Pancreas (tissue), 10 donors: Measurements from ENCODE around the gene CACNA1F. TPM values are rescaled to one million over a fixed set of nuclear protein-coding genes. Genes with fewer than 3 reads are reported as not detected.
A peak's percentile ranks its signal among the peaks of the same experiment; 100 is the strongest.

ENCODE experiments used
- ATAC-seq, 4 donors: fragments of 200-7000 bp; cut with Tn5 transposase; one replicate each; pipeline versions ENCODE4 v1.8.0 to v1.9.1; 2020; ENCODE audit warnings: mild to moderate bottlenecking in 4 of 4, moderate library complexity in 4 of 4
- DNase-seq, 6 donors: peaks; one replicate each; pipeline ENCODE4 v3.0.0-alpha.2; 2020
- FAIRE-seq: peaks from 2 replicates; lab custom pipeline; 2012; peaks lifted over from hg19 to GRCh38; lab: Jason Lieb, UNC
- H3K27ac ChIP-seq, 4 donors: fragments of 200-600 bp; sonication (generic); 1 replicate in 3 of 4; 2 replicates in 1 of 4; pipeline versions ENCODE4 v1.5.0 to v1.8.0; 2020
- H3K27me3 ChIP-seq, 4 donors: fragments of 200-600 bp; one replicate each; pipeline ENCODE4 v1.8.0; 2021
- H3K36me3 ChIP-seq, 3 donors: fragments of 200-600 bp; sonication (generic) in 1 of 3; one replicate each; pipeline versions ENCODE4 v1.5.0 to v1.8.0; 2020 to 2021
- H3K4me1 ChIP-seq, 3 donors: fragments of 200-600 bp; one replicate each; pipeline ENCODE4 v1.8.0; 2021
- H3K4me3 ChIP-seq, 4 donors: fragments of 200-600 bp; sonication (generic) in 2 of 4; one replicate each; pipeline versions ENCODE4 v1.5.0 to v1.8.0; 2020 to 2021
- H3K9me3 ChIP-seq, 4 donors: fragments of 200-600 bp; one replicate each; pipeline ENCODE4 v1.8.0; 2021
- WGBS, 2 donors: extraction: QIAGEN DNeasy Blood & Tissue Kit; methylation state at CpG; one replicate each; pipeline ENCODE4 v1.1.7; 2013; 5-methylcytosine and 5-hydroxymethylcytosine counted together
- intact Hi-C, 3 donors: fragments of 100-400 bp; cut with DNase I; formaldehyde crosslinking; loops; one replicate each; pipeline versions ENCODE4 v1.11.1 to v1.14.2; 2022
- polyA plus RNA-seq, 2 donors: library from polyadenylated mRNA; stranded (reverse); fragments of 200-250 nt; gene quantifications; one replicate each; pipeline ENCODE4 v1.2.3, GENCODE V29; 2013
- total RNA-seq, 6 donors: library from RNA; stranded (reverse); fragmentation: NEBNext Ultra II Directional in 4 of 6; extraction: Animal tissue kit (Norgen Biotek cat#: 25700) in 4 of 6; gene quantifications; one replicate each; pipeline versions ENCODE4 v1.2.1 to v1.2.4, GENCODE V29; 2021 to 2023
- TF ChIP-seq, protein P1 (sequence below), 4 donors: fragments of 200-600 bp; sonication (generic) in 3 of 4; IDR thresholded peaks; one replicate each; pipeline versions ENCODE4 v1.5.0 to v1.8.0; 2021; ENCODE audit warnings: antibody characterized with exemption in 4 of 4
- donor health status: healthy with polysubstance abuse.
- donor health status: DM: no; HTN: no; CAD: no; lungs with moderate emphysema.
- donor health status: DM: no; HTN: no; CAD: no.
- donor health status: control.
- donor health status: control.
- donor health status: Bipolar disorder and iron deficiency.
- donor health status: DM: yes; HTN: yes; CAD: no.
- donor health status: DM: no; HTN: no; CAD: no.
- donor health status: DM: no; HTN: no; CAD: no.
- donor health status: DM: yes; HTN: yes; CAD: no.

The CACNA1F gene
- total and polyA plus RNA-seq, 8 donors = 0.03 to 0.87 (median 0.19) TPM

DNA sequence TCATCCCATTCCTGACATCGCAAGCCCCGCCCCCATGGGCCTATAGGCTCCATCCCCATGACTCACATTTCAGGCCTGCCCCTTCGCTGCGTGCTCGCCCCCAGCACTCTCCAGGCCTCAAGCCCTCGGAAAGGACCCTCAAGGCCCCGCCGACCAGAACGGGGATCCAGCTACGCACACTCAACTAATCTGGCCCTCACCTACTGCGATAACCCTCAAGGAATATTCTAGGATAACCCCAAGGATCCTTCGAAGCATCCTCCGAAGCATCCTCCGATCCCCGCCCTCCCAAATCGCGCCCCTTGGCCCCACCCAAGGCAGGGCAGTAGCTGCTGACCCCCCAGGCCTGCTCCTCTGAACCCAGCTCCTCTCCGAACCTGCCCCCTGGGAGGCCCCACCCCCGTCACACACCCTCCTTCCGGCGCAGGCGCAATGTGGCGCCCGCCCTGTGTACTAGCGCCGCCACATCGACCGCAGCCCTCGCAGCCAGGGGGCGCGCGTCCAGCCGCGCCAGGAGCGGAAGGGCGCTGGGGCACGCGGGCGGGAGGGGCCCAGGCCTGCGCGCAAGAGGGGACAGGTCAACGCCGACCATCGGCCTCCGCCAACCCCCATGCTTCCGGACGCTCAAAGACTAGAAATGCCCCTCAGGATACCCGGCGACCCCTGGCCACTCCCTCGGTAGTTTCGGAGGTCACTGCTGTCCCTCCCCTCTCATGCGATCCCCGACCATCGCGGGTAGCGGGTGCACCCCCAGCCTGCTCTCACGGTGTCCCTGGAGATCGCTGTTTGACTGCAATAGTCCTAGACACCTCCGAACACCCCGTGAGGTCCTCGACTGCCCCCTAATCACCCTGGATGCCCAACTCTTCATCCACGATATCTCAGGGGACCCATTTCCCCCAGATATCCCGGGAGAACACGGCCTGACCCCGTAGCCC, 77.0 kb downstream of the CACNA1F start:
- Histone ChIP-seq H3K36me3 (no peaks in the 10 kb centered on the region), H3K4me3 (peak overlapping the region in 3 of 4 donors; percentile 18 to 41 (median 37)), H3K27ac (peak overlapping the region; percentile 60 to 96 (median 80)), H3K27me3 (no peaks in the 10 kb centered on the region), H3K9me3 (no peaks in the 10 kb centered on the region), H3K4me1 (no peaks in the 10 kb centered on the region)
- FAIRE-seq (no peak), ATAC-seq (peak; percentile 93 to 96 (median 96)), DNase-seq (peak; percentile 84 to 94 (median 89))
- TF ChIP-seq, protein P1, sequence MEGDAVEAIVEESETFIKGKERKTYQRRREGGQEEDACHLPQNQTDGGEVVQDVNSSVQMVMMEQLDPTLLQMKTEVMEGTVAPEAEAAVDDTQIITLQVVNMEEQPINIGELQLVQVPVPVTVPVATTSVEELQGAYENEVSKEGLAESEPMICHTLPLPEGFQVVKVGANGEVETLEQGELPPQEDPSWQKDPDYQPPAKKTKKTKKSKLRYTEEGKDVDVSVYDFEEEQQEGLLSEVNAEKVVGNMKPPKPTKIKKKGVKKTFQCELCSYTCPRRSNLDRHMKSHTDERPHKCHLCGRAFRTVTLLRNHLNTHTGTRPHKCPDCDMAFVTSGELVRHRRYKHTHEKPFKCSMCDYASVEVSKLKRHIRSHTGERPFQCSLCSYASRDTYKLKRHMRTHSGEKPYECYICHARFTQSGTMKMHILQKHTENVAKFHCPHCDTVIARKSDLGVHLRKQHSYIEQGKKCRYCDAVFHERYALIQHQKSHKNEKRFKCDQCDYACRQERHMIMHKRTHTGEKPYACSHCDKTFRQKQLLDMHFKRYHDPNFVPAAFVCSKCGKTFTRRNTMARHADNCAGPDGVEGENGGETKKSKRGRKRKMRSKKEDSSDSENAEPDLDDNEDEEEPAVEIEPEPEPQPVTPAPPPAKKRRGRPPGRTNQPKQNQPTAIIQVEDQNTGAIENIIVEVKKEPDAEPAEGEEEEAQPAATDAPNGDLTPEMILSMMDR (IDR thresholded peaks at IDR 0.05) = peak; percentile 25 to 61 (median 48)
- 2 to 37% methylated on average over 54 to 65 of the region's 65 CpGs for WGBS, 2 donors
- intact Hi-C loops = no loop called here

GRCh38 chrX:49155243-49155899, 77.8 kb downstream of the CACNA1F start:
- intact Hi-C loops = no loop called here
- peak; percentile 39 for FAIRE-seq

More at GRCh38 chrX:49155243-49155899, 77.8 kb downstream of the CACNA1F start:
- Histone ChIP-seq H3K4me1 (no peaks in the 10 kb centered on the region), H3K27ac (peak overlapping the region; percentile 60 to 96 (median 80)), H3K4me3 (peak overlapping the region in 3 of 4 donors; percentile 18 to 41 (median 37)), H3K9me3 (no peaks in the 10 kb centered on the region), H3K36me3 (no peaks in the 10 kb centered on the region), H3K27me3 (no peaks in the 10 kb centered on the region)
- DNase-seq (peak in 2 of 6 donors; percentile 29 to 61), ATAC-seq (peak; percentile 21 to 59 (median 42))
- TF ChIP-seq, protein P1 (IDR thresholded peaks at IDR 0.05) = no peak
- WGBS, 2 donors = 7 to 41% methylated on average over 18 of the region's 18 CpGs

Other genes starting within 250 kb of the CACNA1F start
- gene GRIPAP1, start 231.1 kb downstream of the CACNA1F start, total RNA-seq = 10 to 100 TPM; 12.5 to 26.0 (median 17.2) TPM
- 10 to 100 TPM; 32.2 to 32.7 TPM for gene GRIPAP1, start 231.1 kb downstream of the CACNA1F start, polyA plus RNA-seq
- 10 to 100 TPM in 3 of 6 donors, 1 to 10 TPM in 3; 8.5 to 18.8 (median 11.0) TPM for gene TFE3, start 190.0 kb downstream of the CACNA1F start, total RNA-seq
- gene TFE3, start 190.0 kb downstream of the CACNA1F start, polyA plus RNA-seq = 10 to 100 TPM; 20.1 to 20.6 TPM
- gene CCDC120, start 174.3 kb downstream of the CACNA1F start, total RNA-seq = 10 to 100 TPM in 1 of 6 donors, 1 to 10 TPM in 5; 4.5 to 10.6 (median 6.8) TPM
- 1 to 10 TPM; 7.3 to 8.2 TPM for gene CCDC120, start 174.3 kb downstream of the CACNA1F start, polyA plus RNA-seq
- 1 to 10 TPM; 1.3 to 8.8 (median 3.9) TPM for gene PRAF2, start 159.3 kb downstream of the CACNA1F start, total RNA-seq
- gene PRAF2, start 159.3 kb downstream of the CACNA1F start, polyA plus RNA-seq = 10 to 100 TPM; 11.3 to 15.8 TPM
- gene WDR45, start 153.5 kb downstream of the CACNA1F start, total RNA-seq = 10 to 100 TPM; 34.9 to 48.5 (median 45.6) TPM
- gene WDR45, start 153.5 kb downstream of the CACNA1F start, polyA plus RNA-seq = 100 to 1,000 TPM in 1 of 2 donors, 10 to 100 TPM in 1; 98.1 to 121 TPM
- 10 to 100 TPM in 1 of 6 donors, 1 to 10 TPM in 5; 5.4 to 11.5 (median 7.7) TPM for gene GPKOW, start 109.6 kb downstream of the CACNA1F start, total RNA-seq
- gene GPKOW, start 109.6 kb downstream of the CACNA1F start, polyA plus RNA-seq = 10 to 100 TPM in 1 of 2 donors, 1 to 10 TPM in 1; 5.1 to 10.5 TPM
- 10 to 100 TPM in 1 of 6 donors, 1 to 10 TPM in 5; 6.8 to 12.7 (median 8.3) TPM for gene MAGIX, start 70.6 kb downstream of the CACNA1F start, total RNA-seq
- 10 to 100 TPM; 12.8 to 25.7 TPM for gene MAGIX, start 70.6 kb downstream of the CACNA1F start, polyA plus RNA-seq
- gene PLP2, start 61.4 kb downstream of the CACNA1F start, total RNA-seq = 100 to 1,000 TPM in 4 of 6 donors, 10 to 100 TPM in 2; 36.0 to 125 (median 114) TPM
- 100 to 1,000 TPM; 119 to 126 TPM for gene PLP2, start 61.4 kb downstream of the CACNA1F start, polyA plus RNA-seq
- gene PRICKLE3, start 47.0 kb downstream of the CACNA1F start, total RNA-seq = 1 to 10 TPM; 4.2 to 7.0 (median 5.6) TPM
- 1 to 10 TPM; 4.3 to 6.7 TPM for gene PRICKLE3, start 47.0 kb downstream of the CACNA1F start, polyA plus RNA-seq
- gene SYP, start 33.1 kb downstream of the CACNA1F start, total RNA-seq = 1 to 10 TPM; 2.0 to 9.8 (median 4.2) TPM
- gene SYP, start 33.1 kb downstream of the CACNA1F start, polyA plus RNA-seq = 10 to 100 TPM; 13.4 to 41.7 TPM
- 10 to 100 TPM in 1 of 6 donors, 1 to 10 TPM in 5; 6.2 to 11.4 (median 8.6) TPM for gene CCDC22, start 2.1 kb upstream of the CACNA1F start, total RNA-seq
- gene CCDC22, start 2.1 kb upstream of the CACNA1F start, polyA plus RNA-seq = 10 to 100 TPM in 1 of 2 donors, 1 to 10 TPM in 1; 9.3 to 13.8 TPM
- gene FOXP3, start 31.4 kb upstream of the CACNA1F start, total RNA-seq = under 1 TPM in 2 of 6 donors, not detected in 4; 0.04 to 0.12 TPM
- gene FOXP3, start 31.4 kb upstream of the CACNA1F start, polyA plus RNA-seq = under 1 TPM in 1 of 2 donors, not detected in 1; 0.16 TPM
- 1 to 10 TPM; 1.1 to 2.8 (median 1.6) TPM for gene PPP1R3F, start 36.5 kb upstream of the CACNA1F start, total RNA-seq
- gene PPP1R3F, start 36.5 kb upstream of the CACNA1F start, polyA plus RNA-seq = 1 to 10 TPM; 2.9 to 5.6 TPM
- not detected for gene GAGE10, start 70.3 kb upstream of the CACNA1F start, total RNA-seq
- not detected for gene GAGE10, start 70.3 kb upstream of the CACNA1F start, polyA plus RNA-seq
- not detected for gene GAGE12J, start 88.7 kb upstream of the CACNA1F start, total RNA-seq
- not detected for gene GAGE12J, start 88.7 kb upstream of the CACNA1F start, polyA plus RNA-seq
- gene GAGE13, start 98.2 kb upstream of the CACNA1F start, total RNA-seq = not detected
- gene GAGE13, start 98.2 kb upstream of the CACNA1F start, polyA plus RNA-seq = not detected